ENCODE results near the gene PNMT. TPM values are rescaled to one million over a fixed set of nuclear protein-coding genes. Genes with fewer than 3 reads are reported as not detected.

Gene PNMT, protein sequence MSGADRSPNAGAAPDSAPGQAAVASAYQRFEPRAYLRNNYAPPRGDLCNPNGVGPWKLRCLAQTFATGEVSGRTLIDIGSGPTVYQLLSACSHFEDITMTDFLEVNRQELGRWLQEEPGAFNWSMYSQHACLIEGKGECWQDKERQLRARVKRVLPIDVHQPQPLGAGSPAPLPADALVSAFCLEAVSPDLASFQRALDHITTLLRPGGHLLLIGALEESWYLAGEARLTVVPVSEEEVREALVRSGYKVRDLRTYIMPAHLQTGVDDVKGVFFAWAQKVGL
- 0.05 and 0.07 TPM in 2 replicates for polyA plus RNA-seq (2012; rRNA removed)
- 0.03 and 0.07 TPM in 2 replicates for polyA plus RNA-seq (2012; cell fraction: cytosol; rRNA removed)
- polyA plus RNA-seq (2012; cell fraction: nucleus; rRNA removed): 0.07 and 0.21 TPM in 2 replicates

- no peak within 1 kb of the TSS for H3K9ac ChIP-seq
- peak within 1 kb of the TSS; percentile 43 for H3K4me2 ChIP-seq
- H3K4me3 ChIP-seq (ENCODE audit: low read depth in 2 of 2, low read length in 1 of 2): peak within 1 kb of the TSS; percentile 36 to 49
- peak; percentile 93 for DNase-seq
- no peaks in the 10 kb centered on the region for H3K27me3 ChIP-seq (ENCODE audit: insufficient read depth)
- H3K79me2 ChIP-seq (ENCODE audit: insufficient read depth): no peaks in the 10 kb centered on the region
- peaks cover 0 to 12% of the 10 kb centered on the region in 2 experiments; a peak in 1 of 4 replicates for H3K4me1 ChIP-seq (ENCODE audit: control insufficient read depth in 1 of 2, insufficient read depth in 2 of 2, low read depth in 1 of 2, low read length in 1 of 2)
- H4K20me1 ChIP-seq (ENCODE audit: insufficient read depth): no peaks in the 10 kb centered on the region
- H3K9me3 ChIP-seq: no peaks in the 10 kb centered on the region
- no peaks in the 10 kb centered on the region for H3K36me3 ChIP-seq (replicated peaks in 1 of 2; ENCODE audit: control insufficient read depth in 1 of 2, insufficient read depth in 2 of 2, low read length in 1 of 2)
- CTCF ChIA-PET: interaction anchor here (0.6 to 15.8 kb wide), 21 partner anchors 10 to 309 kb away, joined by 3 to 279 read pairs (median 4); partner anchors contain the start of genes MIEN1, PGAP3, PPP1R1B and STARD3
- POLR2A ChIA-PET: interaction anchor here (1.0 kb wide), 1 partner anchor 20 kb away, joined by 7 read pairs; the partner anchor contains the start of gene PGAP3
- H3K9me2 ChIP-seq: no peaks in the 10 kb centered on the region
- H3F3A ChIP-seq (replicated peaks; ENCODE audit: insufficient read depth): no peaks in the 10 kb centered on the region
- H3K27ac ChIP-seq (ENCODE audit: low read depth in 2 of 2, low read length in 1 of 2): no peak within 1 kb of the TSS
- H2AFZ ChIP-seq (ENCODE audit: low read depth): peak within 1 kb of the TSS; percentile 41; the same call in 1 of the 2 replicates
- 11% methylated on average over 54 of the region's 85 CpGs for WGBS (ENCODE audit: low lambda C conversion rate)
- TF ChIP-seq NFIC (IDR thresholded peaks at IDR 0.05; ENCODE audit: borderline replicate concordance) (0 out of 2 replicates have a peak, but pooled peaks have one; percentile 17), EZH2phosphoT487 (IDR thresholded peaks at IDR 0.05; ENCODE audit: borderline replicate concordance, low read depth) (no peak), CHD2 (IDR thresholded peaks at IDR 0.05; ENCODE audit: low read length, partially characterized antibody) (peak; percentile 31), CTCF (IDR thresholded peaks at IDR 0.05) (peak; percentile 61), USF1 (IDR thresholded peaks at IDR 0.05; ENCODE audit: borderline replicate concordance, low read depth) (no peak), TEAD4 (IDR thresholded peaks at IDR 0.05; ENCODE audit: borderline replicate concordance, insufficient read depth) (no peak), TCF12 (IDR thresholded peaks at IDR 0.05) (no peak), NRF1 (IDR thresholded peaks at IDR 0.05; ENCODE audit: low read depth, low read length) (0 out of 2 replicates have a peak, but pooled peaks have one; percentile 16), RAD21 (IDR thresholded peaks at IDR 0.05; ENCODE audit: low read length) (peak; percentile 28; the same call in 1 of the 2 replicates), MXI1 (IDR thresholded peaks at IDR 0.05; ENCODE audit: low read depth, low read length) (peak; percentile 15; the same call in 1 of the 2 replicates), MAX (IDR thresholded peaks at IDR 0.05; ENCODE audit: low read depth) (peak; percentile 73; the same call in 1 of the 2 replicates), SMC3 (IDR thresholded peaks at IDR 0.05; ENCODE audit: low read depth, low read length) (peak; percentile 45), TAF1 (IDR thresholded peaks at IDR 0.05; ENCODE audit: borderline replicate concordance, low read depth, low read length) (peak; percentile 34; the same call in 1 of the 2 replicates)
Measured at GRCh38 chr17:39667945-39668924, at the start of gene PNMT. Gene PNMT, plus strand, starts transcription at chr17:39668453. Its CDS starts 23 bp downstream, at chr17:39668476.
